Loucy (cell line): ENCODE results near the gene VAV2.

Experiments used
- H2AFZ ChIP-seq: fragments of 200-600 bp; sonication (generic); 2 replicates; pipeline ENCODE4 v1.6.0; 2016; ENCODE audit warnings: antibody characterized with exemption, mild to moderate bottlenecking, low read length, moderate library complexity
- H3F3A ChIP-seq: fragments of 200-600 bp; 2 replicates; pipeline ENCODE4 v1.6.0; 2016; ENCODE audit warnings: antibody characterized with exemption, low read depth, mild to moderate bottlenecking
- H3K27me3 ChIP-seq: fragments of 200-600 bp; sonication (generic); 2 replicates; pipeline ENCODE4 v1.6.1; 2014; ENCODE audit warnings: low read length, mild to moderate bottlenecking; ENCODE audit not compliant: insufficient read depth, poor library complexity, severe bottlenecking
- H3K36me3 ChIP-seq: fragments of 200-600 bp; sonication (generic); 2 replicates; pipeline ENCODE4 v1.6.1; 2016; ENCODE audit warnings: low read length; ENCODE audit not compliant: insufficient read depth
- H3K4me1 ChIP-seq: fragments of 200-600 bp; sonication (generic); 2 replicates; pipeline ENCODE4 v1.5.1; 2014; ENCODE audit warnings: low read length, mild to moderate bottlenecking; ENCODE audit not compliant: insufficient read depth, poor library complexity, severe bottlenecking
- H3K4me2 ChIP-seq: fragments of 200-600 bp; sonication (generic); 2 replicates; pipeline ENCODE4 v1.6.0; 2014; ENCODE audit warnings: antibody characterized with exemption, low read length, low read depth, mild to moderate bottlenecking; ENCODE audit not compliant: poor library complexity, severe bottlenecking
- H3K4me3 ChIP-seq: fragments of 200-600 bp; sonication (generic); 2 replicates; pipeline ENCODE4 v1.5.1; 2014; ENCODE audit warnings: low read length, mild to moderate bottlenecking, mixed read lengths; ENCODE audit not compliant: poor library complexity, severe bottlenecking
- H3K79me2 ChIP-seq: fragments of 200-600 bp; sonication (generic); 2 replicates; pipeline ENCODE4 v1.6.1; 2014; ENCODE audit warnings: low read length; ENCODE audit not compliant: insufficient read depth
- H3K9ac ChIP-seq: fragments of 200-600 bp; sonication (generic); 2 replicates; pipeline ENCODE4 v1.6.0; 2014; ENCODE audit warnings: mild to moderate bottlenecking, low read depth, low read length, moderate library complexity; ENCODE audit not compliant: poor library complexity, severe bottlenecking
- H3K9me2 ChIP-seq: fragments of 200-600 bp; sonication (generic); replicated peaks from 2 replicates; pipeline ENCODE4 v1.6.1; 2016; ENCODE audit warnings: low read depth, low read length, mixed read lengths
- H3K9me3 ChIP-seq: fragments of 200-600 bp; sonication (generic); 2 replicates; pipeline ENCODE4 v1.6.1; 2014; ENCODE audit warnings: mild to moderate bottlenecking, antibody characterized with exemption, low read length, low read depth; ENCODE audit not compliant: insufficient read depth
- H4K20me1 ChIP-seq: fragments of 200-600 bp; sonication (generic); 2 replicates; pipeline ENCODE4 v1.6.0; 2014; ENCODE audit warnings: antibody characterized with exemption, low read length, mild to moderate bottlenecking; ENCODE audit not compliant: insufficient read depth, poor library complexity, severe bottlenecking
- CTCF ChIP-seq: fragments of 200-600 bp; sonication (generic); conservative IDR thresholded peaks from 2 replicates; pipeline ENCODE4 v1.5.1; 2014; ENCODE audit warnings: mild to moderate bottlenecking, antibody characterized with exemption, low read length
- EZH2phosphoT487 ChIP-seq: fragments of 200-600 bp; IDR thresholded peaks from 2 replicates; pipeline ENCODE4 v1.6.1; 2018; ENCODE audit warnings: antibody characterized with exemption, mild to moderate bottlenecking, moderate library complexity, borderline replicate concordance

The VAV2 gene

GRCh38 chr9:133733421-133733795 is 258.7 kb downstream of the VAV2 start:
- H3K4me3 ChIP-seq, result no peak overlapping the region
- no peaks in the 10 kb centered on the region for H3K9me3 ChIP-seq
- TF ChIP-seq EZH2phosphoT487, result no peak
- TF ChIP-seq CTCF, result no peak
- no peak overlapping the region for H3K4me2 ChIP-seq
- no peaks in the 10 kb centered on the region for H3K36me3 ChIP-seq
- no peaks in the 10 kb centered on the region for H3K9me2 ChIP-seq
- no peaks in the 10 kb centered on the region for H3F3A ChIP-seq
- no peaks in the 10 kb centered on the region for H3K27me3 ChIP-seq
- no peaks in the 10 kb centered on the region; the same call in 1 of the 2 replicates for H3K79me2 ChIP-seq
- no peak overlapping the region for H2AFZ ChIP-seq
- H3K4me1 ChIP-seq, result peaks cover 25% of the 10 kb centered on the region
- no peak overlapping the region for H3K9ac ChIP-seq
- no peaks in the 10 kb centered on the region for H4K20me1 ChIP-seq

DNA sequence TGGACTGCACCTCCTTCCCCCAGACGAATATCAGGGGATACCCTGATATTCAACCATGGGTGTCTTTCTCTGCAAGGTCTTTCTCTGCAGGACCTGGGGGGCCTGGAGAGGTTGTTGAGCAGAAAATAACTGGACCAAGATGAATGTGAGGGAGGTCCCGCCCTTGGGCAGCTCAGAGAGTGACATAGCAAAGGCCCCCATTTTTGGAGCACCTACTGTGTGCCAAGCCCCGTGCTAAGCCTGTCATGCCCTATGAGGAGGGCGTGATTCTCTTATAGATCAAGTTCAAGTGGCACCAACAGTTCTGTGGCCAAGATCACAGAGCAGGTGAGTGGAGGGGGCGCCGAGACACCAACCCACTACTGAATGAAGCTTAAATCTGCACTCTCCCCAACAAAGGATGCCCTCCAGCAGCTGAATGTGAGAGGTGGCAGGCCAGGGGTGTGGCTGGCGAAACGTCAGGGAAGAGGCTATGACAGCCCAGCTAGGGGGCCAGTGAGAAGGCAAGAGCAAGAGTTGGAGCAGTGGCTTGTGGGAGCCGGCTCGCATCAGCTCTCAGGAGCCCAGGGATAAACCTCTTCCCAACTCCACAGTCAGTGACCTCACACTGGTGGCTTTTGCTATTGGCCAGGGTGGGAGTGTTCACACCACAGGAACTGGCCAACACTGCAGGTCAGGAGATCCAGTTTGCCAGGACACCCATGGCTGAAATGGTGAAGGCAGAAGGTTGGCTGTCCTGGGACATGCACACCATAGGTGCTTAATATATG is 259.3 kb downstream of the VAV2 start:
- TF ChIP-seq CTCF, result no peak
- no peak for TF ChIP-seq EZH2phosphoT487
- no peak overlapping the region for H3K9ac ChIP-seq
- no peak overlapping the region for H2AFZ ChIP-seq
- no peak overlapping the region for H3K4me3 ChIP-seq
- no peaks in the 10 kb centered on the region for H3K36me3 ChIP-seq
- peaks cover 22% of the 10 kb centered on the region for H3K4me1 ChIP-seq
- H3K9me2 ChIP-seq, result no peaks in the 10 kb centered on the region
- no peak overlapping the region for H3K4me2 ChIP-seq
- H4K20me1 ChIP-seq, result no peaks in the 10 kb centered on the region
- H3F3A ChIP-seq, result no peaks in the 10 kb centered on the region
- H3K9me3 ChIP-seq, result no peaks in the 10 kb centered on the region
- H3K27me3 ChIP-seq, result no peaks in the 10 kb centered on the region
- no peaks in the 10 kb centered on the region; the same call in 1 of the 2 replicates for H3K79me2 ChIP-seq

GRCh38 chr9:133731876-133732638 is 260.1 kb downstream of the VAV2 start:
- Histone ChIP-seq H3K4me1 (peaks cover 22% of the 10 kb centered on the region), H3K27me3 (no peaks in the 10 kb centered on the region), H3K9ac (no peak overlapping the region), H3K9me2 (no peaks in the 10 kb centered on the region), H3K4me3 (no peak overlapping the region), H3K9me3 (no peaks in the 10 kb centered on the region), H3K4me2 (no peak overlapping the region), H2AFZ (no peak overlapping the region), H3F3A (no peaks in the 10 kb centered on the region), H3K36me3 (no peaks in the 10 kb centered on the region), H4K20me1 (no peaks in the 10 kb centered on the region), H3K79me2 (no peaks in the 10 kb centered on the region)
- no peak for TF ChIP-seq CTCF
- no peak for TF ChIP-seq EZH2phosphoT487
